Measurements from ENCODE around the gene CADM2. TPM values are rescaled to one million over a fixed set of nuclear protein-coding genes. Genes with fewer than 3 reads are reported as not detected.
"Not testable (repeated sequence)": the region's sequence is repeated elsewhere in the genome, so short reads cannot be mapped to it uniquely, and the experiment has no call there.

CADM2 gene
- total RNA-seq, 2 experiments from 2014 or later = 0.47 to 0.62 TPM

DNA sequence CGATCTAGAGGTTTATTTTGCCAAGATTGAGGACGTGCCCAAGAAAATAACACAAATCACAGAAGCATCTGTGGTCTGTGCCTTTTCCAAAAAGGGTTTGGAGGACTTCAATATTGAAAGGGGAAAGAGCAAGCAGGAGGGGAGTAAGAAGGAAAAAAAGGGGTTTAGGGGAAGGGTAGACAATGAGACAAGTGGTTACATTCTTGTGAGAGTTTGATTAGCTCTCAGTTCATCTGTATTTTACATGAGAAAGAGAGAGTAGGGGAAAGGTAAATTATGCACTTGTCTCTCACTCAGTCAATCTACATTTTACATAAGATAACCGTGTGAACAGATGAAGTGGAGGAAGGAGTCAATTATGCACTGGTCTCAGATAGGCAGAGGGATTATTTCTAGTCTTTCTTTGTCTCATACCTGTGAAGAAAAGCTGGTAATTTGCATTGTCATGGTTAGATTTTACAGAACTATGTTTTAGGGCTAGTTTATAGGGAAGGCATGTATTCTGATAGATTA lies 931.3 kb downstream of the CADM2 start:
- Mint-ChIP-seq H3K4me1 (no peaks in the 10 kb centered on the region), H3K4me3 (no peak overlapping the region), H3K36me3 (no peaks in the 10 kb centered on the region), H3K27ac (no peak overlapping the region), H3K27me3 (no peaks in the 10 kb centered on the region), H3K9me3 (peaks cover 12% of the 10 kb centered on the region)
- ATAC-seq (ENCODE audit: low read depth) (no peak), DNase-seq (no peak)
- POLR2A ChIA-PET = no interaction called here

DNA sequence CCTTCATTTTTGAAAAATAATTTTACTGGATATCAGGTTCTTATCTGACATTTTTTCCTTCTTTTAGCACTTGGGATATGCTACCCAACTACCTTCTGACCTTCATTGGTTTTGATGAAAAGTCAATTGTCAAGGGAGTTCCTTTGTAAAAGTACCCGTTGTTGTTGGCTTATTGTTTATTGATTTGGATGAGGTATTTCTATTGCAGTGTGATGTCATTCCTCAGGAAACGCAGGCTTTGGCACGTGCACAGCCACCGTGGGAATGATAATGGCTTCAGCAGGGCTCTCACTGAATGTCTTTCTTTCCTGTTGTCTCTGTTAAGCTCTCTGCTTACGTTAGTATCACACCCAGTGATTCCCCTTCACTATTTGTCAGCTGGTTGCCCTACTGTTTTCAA lies 944.6 kb downstream of the CADM2 start:
- H3K4me1 Mint-ChIP-seq = no peaks in the 10 kb centered on the region
- POLR2A ChIA-PET = no interaction called here
- DNase-seq (no peak), ATAC-seq (ENCODE audit: low read depth) (no peak)
- no peaks in the 10 kb centered on the region for H3K27me3 Mint-ChIP-seq
- H3K27ac Mint-ChIP-seq = no peak overlapping the region
- H3K36me3 Mint-ChIP-seq = no peaks in the 10 kb centered on the region
- H3K4me3 Mint-ChIP-seq = no peak overlapping the region
- peaks cover 2% of the 10 kb centered on the region for H3K9me3 Mint-ChIP-seq

DNA sequence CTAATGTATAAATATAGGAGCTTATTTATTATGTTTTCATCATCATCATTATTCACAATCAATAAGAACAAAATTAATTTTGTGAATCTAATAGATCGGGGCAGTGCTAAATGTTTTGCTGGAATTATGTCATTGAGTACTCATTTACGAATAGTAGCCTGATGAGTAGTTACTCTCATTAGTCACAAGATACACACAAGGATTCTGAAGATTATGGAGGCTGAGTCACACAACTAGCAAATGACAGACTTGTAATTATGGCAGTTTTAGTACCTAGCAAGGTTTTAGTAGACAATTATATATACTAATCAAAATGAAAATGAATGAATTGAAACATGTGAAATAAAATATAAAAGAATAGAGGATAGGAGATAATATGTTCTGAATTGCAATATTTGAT lies 954.2 kb downstream of the CADM2 start:
- Mint-ChIP-seq H3K4me1 (no peaks in the 10 kb centered on the region), H3K36me3 (no peaks in the 10 kb centered on the region), H3K27ac (no peak overlapping the region), H3K27me3 (no peaks in the 10 kb centered on the region), H3K9me3 (peaks cover 11% of the 10 kb centered on the region), H3K4me3 (no peak overlapping the region)
- POLR2A ChIA-PET = no interaction called here
- DNase-seq (no peak), ATAC-seq (ENCODE audit: low read depth) (no peak)

DNA sequence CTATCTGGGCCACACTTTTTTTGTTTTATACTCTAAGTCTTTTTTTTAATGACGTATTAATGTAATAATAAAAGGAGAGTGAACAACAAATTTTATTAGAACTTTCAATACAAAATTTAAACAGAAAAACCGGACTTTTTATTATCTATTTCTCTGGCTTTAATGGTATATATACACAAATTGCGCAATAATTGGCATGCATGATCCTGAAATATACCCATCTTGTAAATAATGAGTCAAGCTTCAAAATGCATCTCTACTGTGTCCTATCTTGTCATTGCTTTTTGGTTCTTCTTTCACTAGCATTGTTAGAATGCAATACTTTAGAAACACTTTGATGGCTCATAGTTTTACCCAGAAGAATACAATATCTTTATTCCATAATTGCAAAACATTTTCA lies 963.6 kb downstream of the CADM2 start:
- Mint-ChIP-seq H3K4me1 (no peaks in the 10 kb centered on the region), H3K4me3 (no peak overlapping the region), H3K36me3 (no peaks in the 10 kb centered on the region), H3K27me3 (no peaks in the 10 kb centered on the region), H3K27ac (no peak overlapping the region), H3K9me3 (peaks cover 10% of the 10 kb centered on the region)
- POLR2A ChIA-PET = no interaction called here
- DNase-seq (no peak), ATAC-seq (ENCODE audit: low read depth) (no peak)

DNA sequence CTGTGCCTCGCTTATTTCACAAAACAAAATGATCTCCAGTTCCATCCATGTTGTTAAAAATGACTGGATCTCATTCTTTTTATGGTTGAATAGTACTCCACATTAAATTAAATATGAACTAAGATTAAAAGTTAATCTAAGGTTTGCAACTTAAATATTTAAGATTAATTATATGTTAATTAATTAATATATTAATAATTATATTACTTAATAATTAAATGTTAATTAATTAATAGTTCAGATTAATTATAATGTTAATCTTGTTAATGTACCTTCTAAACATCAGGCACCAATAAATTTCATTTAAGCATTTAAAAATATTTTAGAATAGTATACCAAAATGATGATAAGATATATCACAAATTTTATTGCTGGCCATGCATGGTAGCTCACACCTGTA lies 971.9 kb downstream of the CADM2 start:
- Mint-ChIP-seq H3K27ac (no peak overlapping the region), H3K9me3 (no peaks in the 10 kb centered on the region), H3K27me3 (no peaks in the 10 kb centered on the region), H3K4me3 (no peak overlapping the region), H3K36me3 (no peaks in the 10 kb centered on the region), H3K4me1 (no peaks in the 10 kb centered on the region)
- POLR2A ChIA-PET = no interaction called here
- DNase-seq = no peak
- ATAC-seq (ENCODE audit: low read depth) = no peak

DNA sequence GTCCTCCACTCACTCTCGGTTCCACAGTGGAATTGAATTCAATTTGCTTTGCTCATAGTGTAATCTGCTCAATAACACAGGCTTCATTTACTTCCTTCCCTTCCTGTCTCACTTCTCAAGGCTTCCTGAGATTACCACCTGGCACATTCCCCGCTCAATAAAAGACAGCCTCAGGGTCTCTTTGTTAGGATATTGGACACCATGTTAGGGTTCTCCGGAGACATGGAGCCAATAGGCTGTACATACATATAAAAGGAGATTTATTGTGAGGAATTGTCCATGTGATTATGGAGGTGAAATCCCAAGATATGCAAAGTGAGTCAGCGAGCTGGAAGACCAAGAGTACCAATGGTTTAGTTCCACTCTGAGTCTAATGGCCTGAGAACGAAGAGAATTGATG lies 974.5 kb downstream of the CADM2 start:
- Mint-ChIP-seq H3K4me3 (no peak overlapping the region), H3K4me1 (no peaks in the 10 kb centered on the region), H3K27ac (no peak overlapping the region), H3K27me3 (no peaks in the 10 kb centered on the region), H3K9me3 (no peaks in the 10 kb centered on the region), H3K36me3 (no peaks in the 10 kb centered on the region)
- no peak for DNase-seq
- POLR2A ChIA-PET = no interaction called here
- ATAC-seq (ENCODE audit: low read depth) = no peak

DNA sequence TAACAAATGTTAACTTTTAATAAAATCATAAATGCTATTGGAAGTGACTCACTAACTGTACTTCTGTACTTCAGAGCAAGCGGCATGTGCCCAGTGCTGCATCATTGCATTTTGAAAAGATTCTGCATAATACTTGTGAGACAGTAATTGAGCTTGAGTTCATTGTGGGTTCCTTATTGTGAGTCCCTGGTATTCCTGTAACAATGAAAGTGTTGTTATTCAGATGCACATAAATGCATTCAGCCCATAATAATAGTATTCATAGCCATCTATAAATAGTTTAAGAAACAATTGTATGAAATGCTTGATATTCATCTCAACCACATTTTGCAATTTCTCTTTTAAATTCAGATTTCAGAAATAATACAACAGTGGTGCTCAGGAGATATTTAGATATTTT lies 976.4 kb downstream of the CADM2 start:
- Mint-ChIP-seq H3K27me3 (no peaks in the 10 kb centered on the region), H3K27ac (no peak overlapping the region), H3K4me3 (no peak overlapping the region), H3K9me3 (no peaks in the 10 kb centered on the region), H3K36me3 (no peaks in the 10 kb centered on the region), H3K4me1 (no peaks in the 10 kb centered on the region)
- POLR2A ChIA-PET = no interaction called here
- DNase-seq = no peak
- no peak for ATAC-seq (ENCODE audit: low read depth)

DNA sequence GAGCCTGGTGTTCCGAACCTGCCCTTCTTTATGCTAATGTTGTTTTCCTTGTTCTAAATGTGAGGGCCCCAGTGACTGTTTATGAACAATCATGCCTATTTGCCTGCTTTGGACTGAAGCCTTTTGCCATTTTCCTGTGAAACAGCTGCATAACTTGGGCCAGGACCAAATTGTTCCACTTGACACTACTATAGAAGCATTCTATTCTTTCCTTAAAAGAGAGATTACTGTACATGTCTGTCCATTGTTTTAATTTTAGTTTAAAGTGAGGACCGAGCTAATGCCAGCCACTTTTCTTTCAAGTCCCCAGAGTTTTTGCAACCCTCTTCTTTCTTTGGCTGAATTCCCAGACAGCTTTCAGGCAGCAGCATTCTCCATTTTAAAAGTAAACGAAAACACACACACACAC lies 980.3 kb downstream of the CADM2 start:
- H3K27me3 Mint-ChIP-seq = no peaks in the 10 kb centered on the region
- no peaks in the 10 kb centered on the region for H3K4me1 Mint-ChIP-seq
- no peak overlapping the region for H3K4me3 Mint-ChIP-seq
- peaks cover 3% of the 10 kb centered on the region for H3K9me3 Mint-ChIP-seq
- no peak for DNase-seq
- no peak for ATAC-seq (ENCODE audit: low read depth)
- no peaks in the 10 kb centered on the region for H3K36me3 Mint-ChIP-seq
- H3K27ac Mint-ChIP-seq = no peak overlapping the region
- POLR2A ChIA-PET = no interaction called here

DNA sequence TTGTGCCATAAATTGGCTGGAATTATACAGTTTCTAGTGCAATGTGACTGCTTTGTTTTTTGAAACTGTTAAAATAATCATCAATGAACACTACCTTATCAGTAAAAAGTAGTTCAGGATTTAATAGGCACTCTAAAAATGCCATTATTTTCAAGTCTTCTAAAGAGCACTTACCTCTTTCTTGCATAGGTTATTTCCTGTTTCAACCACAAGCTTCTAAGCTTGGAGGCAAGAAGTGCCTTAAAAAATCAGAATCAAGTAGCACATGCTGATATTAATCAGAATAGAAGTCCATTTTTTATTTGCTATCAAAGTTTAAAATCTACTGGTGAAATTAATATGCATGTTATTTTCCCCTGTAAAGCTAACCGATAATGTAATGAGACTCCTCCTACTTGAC lies 991.6 kb downstream of the CADM2 start:
- H3K4me3 Mint-ChIP-seq = no peak overlapping the region
- no peaks in the 10 kb centered on the region for H3K4me1 Mint-ChIP-seq
- POLR2A ChIA-PET = no interaction called here
- H3K36me3 Mint-ChIP-seq = no peaks in the 10 kb centered on the region
- ATAC-seq (ENCODE audit: low read depth) (no peak), DNase-seq (no peak)
- H3K9me3 Mint-ChIP-seq = peaks cover 2% of the 10 kb centered on the region
- no peak overlapping the region for H3K27ac Mint-ChIP-seq
- no peaks in the 10 kb centered on the region for H3K27me3 Mint-ChIP-seq

DNA sequence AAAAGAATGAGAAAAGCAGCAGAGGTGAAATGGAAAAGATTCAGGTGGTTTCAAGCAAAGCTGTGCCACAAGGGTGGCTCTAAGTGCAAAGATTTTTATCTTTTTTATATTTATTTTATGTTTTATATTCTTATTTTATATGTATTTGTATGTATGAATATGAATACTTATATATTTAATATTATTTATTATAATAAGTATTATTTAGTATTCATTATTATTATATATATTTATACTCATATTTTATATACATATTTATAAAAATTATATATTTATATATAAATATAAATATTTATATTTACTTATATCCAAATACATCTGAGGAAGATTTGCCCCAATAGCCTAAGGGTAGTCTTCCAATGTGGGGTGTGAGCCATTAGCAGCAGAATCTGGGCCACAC lies 1002.0 kb downstream of the CADM2 start:
- Mint-ChIP-seq H3K36me3 (no peaks in the 10 kb centered on the region), H3K27ac (no peak overlapping the region), H3K9me3 (peaks cover 1% of the 10 kb centered on the region), H3K4me1 (no peaks in the 10 kb centered on the region), H3K4me3 (no peak overlapping the region), H3K27me3 (no peaks in the 10 kb centered on the region)
- DNase-seq = no peak
- no peak for ATAC-seq (ENCODE audit: low read depth)
- POLR2A ChIA-PET = no interaction called here

DNA sequence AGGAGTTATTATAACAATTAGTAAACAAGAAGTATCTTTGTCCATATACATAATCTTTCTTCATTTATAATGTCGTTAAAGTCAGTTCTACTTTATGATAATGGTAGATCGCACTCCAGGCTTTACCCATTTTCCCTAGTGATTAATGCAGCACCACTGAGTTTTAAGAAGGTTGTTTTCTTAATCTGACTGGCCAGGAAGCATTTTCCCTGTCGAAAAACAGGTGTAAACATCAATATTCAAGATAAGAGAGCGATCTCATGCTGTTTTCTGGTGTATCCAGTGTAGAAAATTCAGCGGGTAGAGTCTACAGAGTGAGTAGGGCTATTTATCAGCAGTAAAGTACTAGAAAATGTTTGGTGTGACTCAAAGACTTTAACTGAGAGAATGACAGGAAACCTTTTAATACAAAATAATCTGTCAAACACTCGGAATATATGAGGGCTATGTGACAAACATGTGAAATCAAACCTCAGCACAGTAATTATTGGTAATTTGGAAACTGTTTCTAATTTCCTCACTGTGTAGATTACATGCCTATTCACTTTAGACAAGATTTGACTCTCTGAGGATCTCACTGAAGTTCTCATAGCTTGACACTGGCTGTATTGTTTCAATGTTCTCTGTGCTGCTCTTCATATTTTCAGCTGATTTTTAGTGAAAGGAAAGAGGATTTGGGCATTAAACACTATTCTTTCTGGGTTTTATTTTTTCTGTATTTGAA lies 1019.0 kb downstream of the CADM2 start:
- POLR2A ChIA-PET = no interaction called here
- H3K4me3 Mint-ChIP-seq = no peak overlapping the region
- peaks cover 1% of the 10 kb centered on the region for H3K9me3 Mint-ChIP-seq
- H3K4me1 Mint-ChIP-seq = no peaks in the 10 kb centered on the region
- no peaks in the 10 kb centered on the region for H3K36me3 Mint-ChIP-seq
- no peaks in the 10 kb centered on the region for H3K27me3 Mint-ChIP-seq
- H3K27ac Mint-ChIP-seq = no peak overlapping the region
- DNase-seq (no peak), ATAC-seq (ENCODE audit: low read depth) (no peak)

DNA sequence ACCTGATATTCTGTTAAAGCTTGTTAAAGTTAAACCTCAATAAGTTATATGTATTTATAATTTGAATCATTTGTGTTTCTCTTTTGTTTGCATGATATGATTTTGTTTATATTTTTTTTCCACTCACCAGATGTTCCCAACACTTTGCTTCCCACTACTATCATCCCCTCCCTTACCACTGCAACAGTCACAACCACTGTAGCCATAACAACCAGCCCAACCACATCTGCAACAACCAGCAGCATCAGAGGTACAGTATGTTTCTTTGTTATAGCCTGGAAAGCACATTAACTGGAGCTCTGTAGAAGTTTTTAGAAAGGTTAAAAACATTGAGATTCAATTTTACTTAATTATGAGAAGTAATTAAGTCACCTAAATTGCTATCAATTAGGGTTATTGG lies 1020.2 kb downstream of the CADM2 start:
- POLR2A ChIA-PET = no interaction called here
- Mint-ChIP-seq H3K27me3 (no peaks in the 10 kb centered on the region), H3K4me3 (no peak overlapping the region), H3K9me3 (peaks cover under 1% of the 10 kb centered on the region), H3K36me3 (no peaks in the 10 kb centered on the region), H3K27ac (no peak overlapping the region), H3K4me1 (no peaks in the 10 kb centered on the region)
- ATAC-seq (ENCODE audit: low read depth) (no peak), DNase-seq (no peak)

DNA sequence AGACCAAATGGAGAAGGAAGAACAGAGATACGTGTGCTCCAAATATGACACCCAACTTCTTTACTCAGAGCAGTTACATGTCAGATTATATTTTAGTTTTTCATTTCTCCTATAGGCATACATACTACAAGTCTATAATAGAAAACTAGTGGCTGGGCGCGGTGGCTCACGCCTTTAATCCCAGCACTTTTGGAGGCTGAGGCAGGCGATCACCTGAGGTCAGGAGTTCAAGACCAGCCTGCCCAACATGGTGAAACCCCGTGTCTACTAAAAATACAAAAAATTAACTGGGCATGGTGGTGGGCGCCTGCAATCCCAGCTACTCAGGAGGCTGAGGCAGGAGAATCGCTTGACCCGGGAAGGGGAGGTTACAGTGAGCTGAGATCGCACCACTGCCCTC lies 1030.8 kb downstream of the CADM2 start:
- H3K9me3 Mint-ChIP-seq; H3K4me1 Mint-ChIP-seq; DNase-seq; H3K27me3 Mint-ChIP-seq; H3K27ac Mint-ChIP-seq; POLR2A ChIA-PET; ATAC-seq (ENCODE audit: low read depth); H3K4me3 Mint-ChIP-seq; H3K36me3 Mint-ChIP-seq: not testable (repeated sequence)

DNA sequence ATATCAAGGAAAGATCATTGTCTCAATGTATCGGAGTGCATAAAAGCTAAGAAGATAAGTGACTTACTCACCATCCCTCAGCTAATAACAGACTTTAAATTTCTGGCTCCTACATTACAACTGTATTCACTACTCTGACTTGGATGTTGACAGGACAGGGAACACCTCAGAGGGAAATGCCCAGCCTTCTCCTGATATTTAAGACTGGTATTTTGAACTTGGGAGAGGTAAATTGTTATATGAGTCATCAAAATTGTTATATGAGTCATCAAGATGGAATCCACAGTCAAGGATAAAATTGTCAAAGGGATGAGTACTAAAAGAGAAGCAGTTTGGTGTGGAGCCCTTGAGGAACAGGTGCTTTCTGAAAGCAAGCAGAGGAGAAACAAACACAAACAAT lies 1070.8 kb downstream of the CADM2 start:
- H3K4me1 Mint-ChIP-seq = no peaks in the 10 kb centered on the region
- peaks cover 1% of the 10 kb centered on the region for H3K9me3 Mint-ChIP-seq
- H3K27ac Mint-ChIP-seq = no peak overlapping the region
- H3K36me3 Mint-ChIP-seq = no peaks in the 10 kb centered on the region
- ATAC-seq (ENCODE audit: low read depth) (no peak), DNase-seq (no peak)
- POLR2A ChIA-PET = no interaction called here
- H3K4me3 Mint-ChIP-seq = no peak overlapping the region
- H3K27me3 Mint-ChIP-seq = no peaks in the 10 kb centered on the region

DNA sequence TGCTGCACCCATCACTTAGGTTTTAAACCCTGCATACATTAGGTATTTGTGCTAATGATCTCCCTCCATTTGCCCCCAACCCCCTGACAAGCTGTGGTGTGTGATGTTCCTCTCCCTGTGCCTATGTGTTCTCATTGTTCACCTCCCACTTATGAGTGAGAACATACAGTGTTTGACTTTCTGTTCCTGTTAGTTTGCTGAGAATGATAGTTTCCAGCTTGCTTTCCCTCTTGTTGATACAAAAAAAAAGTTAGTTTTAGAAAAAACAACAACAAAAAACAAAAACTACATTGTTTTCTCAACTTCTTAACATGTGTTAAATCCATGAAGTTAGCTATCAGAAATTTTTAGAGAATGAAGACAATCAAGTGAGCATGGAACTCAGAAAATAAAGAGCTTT lies 1079.1 kb downstream of the CADM2 start:
- POLR2A ChIA-PET = no interaction called here
- no peaks in the 10 kb centered on the region for H3K4me1 Mint-ChIP-seq
- no peak for DNase-seq
- H3K4me3 Mint-ChIP-seq = no peak overlapping the region
- no peaks in the 10 kb centered on the region for H3K27me3 Mint-ChIP-seq
- ATAC-seq (ENCODE audit: low read depth) = no peak
- peaks cover 6% of the 10 kb centered on the region for H3K9me3 Mint-ChIP-seq
- H3K36me3 Mint-ChIP-seq = no peaks in the 10 kb centered on the region
- no peak overlapping the region for H3K27ac Mint-ChIP-seq

Measured in activated naive CD8-positive, alpha-beta T cell treated with anti-CD3 and anti-CD28 coated beads, Interleukin-2, amount 10 ng/mL, durations not matched to agents 7 days and 5 days (primary cell).